Tibial nerve (tissue), 4 donors: ENCODE measurements around the gene OPTC.

Experiments used
- CTCF ChIP-seq, 5 experiments: fragments of 200-600 bp in 3 of 5; fragments of 450-650 bp in 2 of 5; sonication (generic) in 3 of 5; IDR thresholded peaks; one replicate each; pipeline ENCODE4 v1.5.1; 2016 to 2019; ENCODE audit warnings: antibody characterized with exemption in 5 of 5, mild to moderate bottlenecking in 3 of 5, moderate library complexity in 2 of 5
- EP300 ChIP-seq, 2 donors: sonication (generic); formaldehyde crosslinking; IDR thresholded peaks; one replicate each; pipeline ENCODE4 v1.6.1; 2017; ENCODE audit warnings: antibody characterized with exemption in 2 of 2, mild to moderate bottlenecking in 1 of 2

GRCh38 chr1:203558064-203558760 is 64.3 kb downstream of the OPTC start:
- TF ChIP-seq CTCF (IDR thresholded peaks at IDR 0.05) (no peak), EP300 (IDR thresholded peaks at IDR 0.05) (peak in 1 of 2 donors; percentile 86)
